Measurements from ENCODE around the gene AGGF1. TPM values are rescaled to one million over a fixed set of nuclear protein-coding genes. Genes with fewer than 3 reads are reported as not detected.
"Not testable (repeated sequence)": the region's sequence is repeated elsewhere in the genome, so short reads cannot be mapped to it uniquely, and the experiment has no call there.

Gene AGGF1
- total RNA-seq, 4 donors from 2014 or later, result 17.5 to 21.2 (median 19.0) TPM

GRCh38 chr5:77073667-77074066 lies 43.5 kb downstream of the AGGF1 start:
- TF ChIP-seq, protein P1, sequence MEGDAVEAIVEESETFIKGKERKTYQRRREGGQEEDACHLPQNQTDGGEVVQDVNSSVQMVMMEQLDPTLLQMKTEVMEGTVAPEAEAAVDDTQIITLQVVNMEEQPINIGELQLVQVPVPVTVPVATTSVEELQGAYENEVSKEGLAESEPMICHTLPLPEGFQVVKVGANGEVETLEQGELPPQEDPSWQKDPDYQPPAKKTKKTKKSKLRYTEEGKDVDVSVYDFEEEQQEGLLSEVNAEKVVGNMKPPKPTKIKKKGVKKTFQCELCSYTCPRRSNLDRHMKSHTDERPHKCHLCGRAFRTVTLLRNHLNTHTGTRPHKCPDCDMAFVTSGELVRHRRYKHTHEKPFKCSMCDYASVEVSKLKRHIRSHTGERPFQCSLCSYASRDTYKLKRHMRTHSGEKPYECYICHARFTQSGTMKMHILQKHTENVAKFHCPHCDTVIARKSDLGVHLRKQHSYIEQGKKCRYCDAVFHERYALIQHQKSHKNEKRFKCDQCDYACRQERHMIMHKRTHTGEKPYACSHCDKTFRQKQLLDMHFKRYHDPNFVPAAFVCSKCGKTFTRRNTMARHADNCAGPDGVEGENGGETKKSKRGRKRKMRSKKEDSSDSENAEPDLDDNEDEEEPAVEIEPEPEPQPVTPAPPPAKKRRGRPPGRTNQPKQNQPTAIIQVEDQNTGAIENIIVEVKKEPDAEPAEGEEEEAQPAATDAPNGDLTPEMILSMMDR (IDR thresholded peaks at IDR 0.05), result no peak
- no peak for TF ChIP-seq EP300 (IDR thresholded peaks at IDR 0.05)
- TF ChIP-seq POLR2A (IDR thresholded peaks at IDR 0.05), result no peak
- TF ChIP-seq POLR2AphosphoS5 (IDR thresholded peaks at IDR 0.05), result no peak
- WGBS, 2 donors (ENCODE audit: low coverage in 1 of 2), result 67% methylated on average over 1 to 2 of the region's 2 CpGs

GRCh38 chr5:77074745-77075144 lies 44.5 kb downstream of the AGGF1 start:
- ATAC-seq, result no peak
- Histone ChIP-seq H3K4me3 (no peak overlapping the region), H3K4me1 (peaks cover 0 to 20% (median 4%) of the 10 kb centered on the region in 3 donors), H3K27me3 (no peaks in the 10 kb centered on the region), H3K36me3 (peaks cover 0 to 11% of the 10 kb centered on the region in 2 donors), H3K9me3 (no peaks in the 10 kb centered on the region), H3K27ac (no peak overlapping the region)
- WGBS, 2 donors (ENCODE audit: low coverage in 1 of 2), result 90 to 100% methylated on average over 1 to 4 of the region's 4 CpGs
- TF ChIP-seq, protein P1 (IDR thresholded peaks at IDR 0.05), result no peak
- TF ChIP-seq POLR2A (IDR thresholded peaks at IDR 0.05) (no peak), EP300 (IDR thresholded peaks at IDR 0.05) (no peak), POLR2AphosphoS5 (IDR thresholded peaks at IDR 0.05) (no peak)

More at GRCh38 chr5:77073667-77074066, 43.5 kb downstream of the AGGF1 start:
- no peaks in the 10 kb centered on the region for H3K9me3 ChIP-seq
- peaks cover 0 to 20% (median 4%) of the 10 kb centered on the region in 3 donors for H3K4me1 ChIP-seq
- H3K27me3 ChIP-seq, result no peaks in the 10 kb centered on the region
- peaks cover 0 to 18% of the 10 kb centered on the region in 2 donors for H3K36me3 ChIP-seq
- no peak overlapping the region for H3K27ac ChIP-seq
- no peak overlapping the region for H3K4me3 ChIP-seq
- ATAC-seq, result no peak

DNA sequence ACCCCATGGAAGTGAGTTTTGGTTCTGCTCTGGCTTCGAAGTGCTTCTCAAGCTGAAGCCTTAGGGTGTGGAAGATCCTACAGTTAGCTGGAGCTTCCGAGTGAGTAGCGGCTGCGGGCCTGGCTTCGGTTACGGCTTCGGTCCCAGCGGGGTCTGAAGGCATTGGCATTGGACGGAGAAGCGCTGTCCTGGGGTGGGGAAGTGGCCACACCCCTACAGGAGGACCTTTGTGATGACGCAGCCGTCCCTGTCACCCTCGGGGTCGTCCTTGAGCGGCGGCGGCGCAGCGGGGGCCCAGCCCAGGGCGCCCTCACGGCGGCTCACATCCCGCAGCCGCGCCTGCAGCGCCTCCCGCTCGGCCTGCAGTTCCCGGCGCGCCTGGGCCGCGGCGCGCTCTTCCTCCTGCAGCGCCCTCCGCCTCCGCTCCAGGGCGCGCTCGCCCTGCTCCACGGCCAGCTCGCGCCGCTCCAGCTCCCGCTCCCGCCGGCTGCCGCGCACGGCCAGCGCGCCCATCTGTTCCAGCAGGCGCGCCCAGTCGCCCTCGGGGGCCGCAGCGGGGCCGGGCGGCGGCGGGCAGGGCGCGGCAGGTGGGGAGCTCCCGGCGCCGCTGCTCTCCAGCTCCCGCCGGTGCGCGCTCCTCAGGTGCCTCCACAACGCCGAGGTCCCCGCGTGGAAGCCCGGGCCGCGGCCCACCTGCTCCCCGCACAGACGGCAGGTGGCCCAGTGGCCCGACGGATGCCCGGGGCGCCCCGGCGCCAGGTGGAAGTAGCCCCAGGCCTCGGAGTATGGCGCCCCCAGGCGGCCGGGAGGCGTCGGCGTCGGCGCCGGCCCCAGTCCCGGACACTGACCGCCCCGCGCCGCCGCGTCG lies 47.0 kb downstream of the AGGF1 start:
- WGBS, 2 donors (ENCODE audit: low coverage in 1 of 2), result no CpG with 5 or more reads among the region's 105 CpGs
- H3K4me1 ChIP-seq, result peaks cover 0 to 20% (median 4%) of the 10 kb centered on the region in 3 donors
- no peaks in the 10 kb centered on the region for H3K9me3 ChIP-seq
- peak overlapping the region; percentile 60 to 67 for H3K4me3 ChIP-seq
- H3K27me3 ChIP-seq, result no peaks in the 10 kb centered on the region
- peak; percentile 93 for ATAC-seq
- H3K36me3 ChIP-seq, result peaks cover 0 to 8% of the 10 kb centered on the region in 2 donors
- peak overlapping the region in 3 of 4 donors; percentile 84 to 88 (median 84) for H3K27ac ChIP-seq
- TF ChIP-seq EP300 (IDR thresholded peaks at IDR 0.05) (no peak), POLR2AphosphoS5 (IDR thresholded peaks at IDR 0.05) (no peak), POLR2A (IDR thresholded peaks at IDR 0.05) (no peak)
- TF ChIP-seq, protein P1 (IDR thresholded peaks at IDR 0.05), result peak; percentile 77 to 87 (median 84)

- H3K4me3 ChIP-seq, result peak overlapping the region; percentile 60 to 67
- no peak for ATAC-seq
- H3K27ac ChIP-seq, result peak overlapping the region in 3 of 4 donors; percentile 84 to 88 (median 84)
- H3K4me1 ChIP-seq, result peaks cover 0 to 20% (median 4%) of the 10 kb centered on the region in 3 donors
- no peaks in the 10 kb centered on the region for H3K9me3 ChIP-seq
- H3K27me3 ChIP-seq, result no peaks in the 10 kb centered on the region
- TF ChIP-seq, protein P1 (IDR thresholded peaks at IDR 0.05), result no peak
- TF ChIP-seq EP300 (IDR thresholded peaks at IDR 0.05) (no peak), POLR2A (IDR thresholded peaks at IDR 0.05) (no peak), POLR2AphosphoS5 (IDR thresholded peaks at IDR 0.05) (no peak)
- WGBS, 2 donors (ENCODE audit: low coverage in 1 of 2), result 52 to 56% methylated on average over 3 to 4 of the region's 12 CpGs
- H3K36me3 ChIP-seq, result peaks cover 0 to 8% of the 10 kb centered on the region in 2 donors
Observed at GRCh38 chr5:77077829-77078176, 47.6 kb downstream of the AGGF1 start.

GRCh38 chr5:77080479-77080878 lies 50.3 kb downstream of the AGGF1 start:
- 96% methylated on average over 7 of the region's 11 CpGs; no CpG with 5 or more reads in 1 of the 2 donors for WGBS, 2 donors (ENCODE audit: low coverage in 1 of 2)
- H3K27me3 ChIP-seq, ATAC-seq: not testable (repeated sequence)

More at GRCh38 chr5:77080479-77080878, 50.3 kb downstream of the AGGF1 start:
- H3K9me3 ChIP-seq, H3K4me3 ChIP-seq, H3K27ac ChIP-seq: not testable (repeated sequence)
- peaks cover 0 to 26% (median 4%) of the 10 kb centered on the region in 3 donors for H3K4me1 ChIP-seq
- H3K36me3 ChIP-seq, result peaks cover 0 to 10% of the 10 kb centered on the region in 2 donors

Measured in gastroesophageal sphincter (tissue), 4 donors.